Measurements from ENCODE around the gene NPL. TPM values are rescaled to one million over a fixed set of nuclear protein-coding genes. Genes with fewer than 3 reads are reported as not detected.

The NPL gene
- total RNA-seq, 1 donor from 2014 or later, result 5.3 TPM

GRCh38 chr1:182786223-182786994 is 3.2 kb upstream of the NPL start:
- Histone ChIP-seq H3K27me3 (ENCODE audit: low read depth) (no peaks in the 10 kb centered on the region), H3K27ac (replicated peaks) (no peak overlapping the region), H3K9me3 (replicated peaks) (no peaks in the 10 kb centered on the region), H3K4me3 (no peak overlapping the region), H3K4me1 (peaks cover 26% of the 10 kb centered on the region), H3K36me3 (no peaks in the 10 kb centered on the region)
- DNase-seq, result peak; percentile 32
- intact Hi-C loops (cut with micrococcal nuclease), result loop anchor here (10.0 kb wide), 1 partner anchor 702 kb away; no protein-coding TSS in a partner anchor
- peak; percentile 80 for TF ChIP-seq CTCF (IDR thresholded peaks at IDR 0.05; ENCODE audit: borderline replicate concordance)

GRCh38 chr1:182786995-182787324 is 2.6 kb upstream of the NPL start:
- DNase-seq, result no peak
- intact Hi-C loops (cut with micrococcal nuclease), result loop anchor here (10.0 kb wide), 1 partner anchor 702 kb away; no protein-coding TSS in a partner anchor
- Histone ChIP-seq H3K27me3 (ENCODE audit: low read depth) (no peaks in the 10 kb centered on the region), H3K4me3 (no peak overlapping the region), H3K4me1 (peaks cover 24% of the 10 kb centered on the region), H3K27ac (replicated peaks) (no peak overlapping the region), H3K9me3 (replicated peaks) (no peaks in the 10 kb centered on the region), H3K36me3 (no peaks in the 10 kb centered on the region)
- TF ChIP-seq CTCF (IDR thresholded peaks at IDR 0.05; ENCODE audit: borderline replicate concordance), result no peak

DNA sequence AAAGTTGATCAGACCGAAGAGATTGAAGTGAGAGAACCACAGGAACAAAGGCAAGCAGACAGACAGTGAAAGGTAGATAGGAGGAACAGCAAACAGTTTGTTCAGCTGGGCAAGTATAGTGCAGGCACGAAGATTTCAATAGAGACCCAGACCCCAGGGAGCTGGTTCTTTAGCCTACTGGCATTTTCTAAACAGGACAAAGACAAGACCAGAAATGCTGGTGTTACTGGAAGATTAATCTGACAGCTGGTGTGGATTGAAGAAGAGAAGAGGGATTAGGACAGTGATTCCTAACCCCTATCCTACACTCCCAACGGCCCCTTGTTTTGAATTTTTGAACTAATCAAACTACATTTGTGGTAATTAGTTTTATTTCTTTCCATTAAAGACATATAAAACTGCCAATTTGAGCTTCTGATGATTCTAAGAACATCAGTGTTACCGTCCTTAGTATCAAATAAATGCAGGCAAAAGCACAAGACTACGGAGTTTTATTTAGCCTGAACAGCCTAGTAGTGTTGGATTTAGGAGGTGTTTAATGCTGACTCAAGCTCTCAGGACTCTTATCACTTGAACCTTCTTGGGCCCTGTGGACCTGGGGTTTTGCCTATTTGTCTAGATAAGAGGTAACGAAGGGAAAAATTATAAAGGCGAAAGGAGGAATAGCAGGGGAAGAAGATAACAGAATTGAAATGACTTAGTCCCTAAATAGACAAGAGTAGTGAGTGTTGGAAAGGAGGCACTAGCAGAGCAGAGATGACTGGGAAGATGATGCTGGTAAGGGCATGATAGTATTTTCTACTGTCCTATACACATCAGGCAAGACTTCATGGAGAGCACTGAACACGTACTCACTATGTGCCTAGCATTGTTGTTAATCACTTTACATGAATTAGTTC is 2.0 kb downstream of the NPL start:
- peaks cover 5% of the 10 kb centered on the region for H3K36me3 ChIP-seq
- TF ChIP-seq CTCF (IDR thresholded peaks at IDR 0.05; ENCODE audit: borderline replicate concordance), result no peak
- H3K27me3 ChIP-seq (ENCODE audit: low read depth), result no peaks in the 10 kb centered on the region
- no peak overlapping the region for H3K4me3 ChIP-seq
- peaks cover 15% of the 10 kb centered on the region for H3K4me1 ChIP-seq
- H3K27ac ChIP-seq (replicated peaks), result no peak overlapping the region
- no peaks in the 10 kb centered on the region for H3K9me3 ChIP-seq (replicated peaks)
- DNase-seq, result no peak
- intact Hi-C loops (cut with micrococcal nuclease), result no loop called here

DNA sequence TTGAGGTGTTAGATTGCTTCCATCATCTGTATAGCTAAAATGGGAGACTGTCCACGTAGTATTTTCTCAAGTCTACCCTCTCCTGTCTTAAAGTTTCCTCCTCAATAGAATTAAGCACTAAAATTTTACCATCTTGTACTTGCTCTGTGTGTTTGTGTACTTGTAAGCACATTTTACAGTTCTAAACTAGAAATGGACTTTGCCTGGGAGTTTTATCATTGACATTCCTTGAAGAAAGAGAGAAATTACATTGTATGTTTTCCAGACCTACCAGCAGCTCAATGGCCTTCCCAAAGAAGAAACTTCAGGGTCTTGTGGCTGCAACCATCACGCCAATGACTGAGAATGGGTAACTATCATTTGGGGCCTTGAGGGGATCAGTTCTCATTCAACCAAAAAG is 4.5 kb downstream of the NPL start:
- no peak overlapping the region for H3K27ac ChIP-seq (replicated peaks)
- DNase-seq, result no peak
- intact Hi-C loops (cut with micrococcal nuclease), result no loop called here
- peaks cover 5% of the 10 kb centered on the region for H3K36me3 ChIP-seq
- no peaks in the 10 kb centered on the region for H3K27me3 ChIP-seq (ENCODE audit: low read depth)
- H3K9me3 ChIP-seq (replicated peaks), result no peaks in the 10 kb centered on the region
- H3K4me3 ChIP-seq, result no peak overlapping the region
- no peak for TF ChIP-seq CTCF (IDR thresholded peaks at IDR 0.05; ENCODE audit: borderline replicate concordance)
- peaks cover 10% of the 10 kb centered on the region for H3K4me1 ChIP-seq

GRCh38 chr1:182794676-182795201 is 5.2 kb downstream of the NPL start:
- intact Hi-C loops (cut with micrococcal nuclease), result no loop called here
- Histone ChIP-seq H3K27me3 (ENCODE audit: low read depth) (no peaks in the 10 kb centered on the region), H3K4me1 (peaks cover 6% of the 10 kb centered on the region), H3K4me3 (no peak overlapping the region), H3K36me3 (peaks cover 5% of the 10 kb centered on the region), H3K9me3 (replicated peaks) (no peaks in the 10 kb centered on the region), H3K27ac (replicated peaks) (peak overlapping the region; percentile 5)
- no peak for DNase-seq
- TF ChIP-seq CTCF (IDR thresholded peaks at IDR 0.05; ENCODE audit: borderline replicate concordance), result no peak
